Endothelial cell (in vitro differentiated cells): ENCODE data around the gene CIT. TPM values are rescaled to one million over a fixed set of nuclear protein-coding genes. Genes with fewer than 3 reads are reported as not detected.

Source experiments
- DNase-seq: peaks from one replicate; pipeline ENCODE4 v3.0.0; 2021; ENCODE audit warnings: low spot score
- H3K27ac Mint-ChIP-seq: one replicate; pipeline ENCODE4 v1.8.0; 2021; ENCODE audit warnings: mixed read lengths, inconsistent platforms; ENCODE audit not compliant: unreplicated experiment
- H3K27me3 Mint-ChIP-seq: one replicate; pipeline ENCODE4 v1.8.0; 2021; ENCODE audit warnings: mild to moderate bottlenecking, moderate library complexity, mixed read lengths, inconsistent platforms; ENCODE audit not compliant: unreplicated experiment
- H3K36me3 Mint-ChIP-seq: one replicate; pipeline ENCODE4 v1.8.0; 2021; ENCODE audit warnings: mild to moderate bottlenecking, low read depth, mixed read lengths, inconsistent platforms; ENCODE audit not compliant: unreplicated experiment
- H3K4me1 Mint-ChIP-seq: one replicate; pipeline ENCODE4 v1.8.0; 2021; ENCODE audit warnings: mild to moderate bottlenecking, mixed read lengths, inconsistent platforms; ENCODE audit not compliant: unreplicated experiment
- H3K4me3 Mint-ChIP-seq: one replicate; pipeline ENCODE4 v1.8.0; 2021; ENCODE audit warnings: mild to moderate bottlenecking, mixed read lengths, inconsistent platforms; ENCODE audit not compliant: unreplicated experiment
- H3K9me3 Mint-ChIP-seq: one replicate; pipeline ENCODE4 v1.8.0; 2021; ENCODE audit warnings: mixed read lengths, inconsistent platforms; ENCODE audit not compliant: unreplicated experiment
- CTCF ChIP-seq: fragments of 200-600 bp; sonication (generic); IDR thresholded peaks from one replicate; pipeline ENCODE4 v1.5.0; 2021; ENCODE audit warnings: antibody characterized with exemption; ENCODE audit not compliant: unreplicated experiment
- total RNA-seq: library from RNA; stranded (reverse); fragmentation: NEBNext Ultra II Directional; extraction: Animal tissue kit (Norgen Biotek cat#: 25700); gene quantifications from one replicate; pipeline ENCODE4 v1.2.1, GENCODE V29; 2021; ENCODE audit not compliant: unreplicated experiment

Gene CIT
- total RNA-seq, 1 donor from 2014 or later = 14.4 TPM

DNA sequence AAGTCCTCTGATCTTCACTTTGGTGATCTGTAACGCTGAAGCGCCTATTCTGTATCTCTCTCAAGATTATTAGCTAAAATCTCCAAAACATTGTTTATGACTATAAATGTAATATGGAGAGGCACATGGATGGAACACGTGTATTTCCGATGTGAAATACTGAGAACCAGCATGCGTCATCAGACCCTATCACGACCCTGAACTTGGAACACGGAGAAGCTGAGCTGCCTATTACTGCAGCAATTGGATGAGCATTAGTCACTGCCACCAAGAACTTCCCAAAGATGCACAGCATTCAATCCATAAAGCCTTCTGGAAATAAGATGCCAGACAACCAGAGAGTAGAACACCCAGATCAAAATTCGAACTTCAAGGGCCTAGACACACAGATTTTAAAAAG, 147.2 kb downstream of the CIT start:
- Mint-ChIP-seq H3K9me3 (no peaks in the 10 kb centered on the region), H3K4me1 (no peaks in the 10 kb centered on the region), H3K36me3 (peaks cover 3% of the 10 kb centered on the region), H3K27me3 (no peaks in the 10 kb centered on the region), H3K27ac (no peak overlapping the region), H3K4me3 (no peak overlapping the region)
- no peak for DNase-seq
- no peak for TF ChIP-seq CTCF

GRCh38 chr12:119728444-119728745, 148.7 kb downstream of the CIT start:
- H3K9me3 Mint-ChIP-seq = no peaks in the 10 kb centered on the region
- no peak overlapping the region for H3K4me3 Mint-ChIP-seq
- no peak for DNase-seq
- no peaks in the 10 kb centered on the region for H3K27me3 Mint-ChIP-seq
- TF ChIP-seq CTCF = no peak
- H3K36me3 Mint-ChIP-seq = no peaks in the 10 kb centered on the region
- H3K27ac Mint-ChIP-seq = no peak overlapping the region
- peaks cover 4% of the 10 kb centered on the region for H3K4me1 Mint-ChIP-seq

- H3K27ac Mint-ChIP-seq = no peak overlapping the region
- no peaks in the 10 kb centered on the region for H3K36me3 Mint-ChIP-seq
- no peak for DNase-seq
- no peak overlapping the region for H3K4me3 Mint-ChIP-seq
- H3K4me1 Mint-ChIP-seq = peaks cover 5% of the 10 kb centered on the region
- no peaks in the 10 kb centered on the region for H3K27me3 Mint-ChIP-seq
- no peak for TF ChIP-seq CTCF
- H3K9me3 Mint-ChIP-seq = no peaks in the 10 kb centered on the region
Observed at GRCh38 chr12:119727600-119728443, 149.3 kb downstream of the CIT start.

- DNase-seq = no peak
- TF ChIP-seq CTCF = no peak
- Mint-ChIP-seq H3K9me3 (no peaks in the 10 kb centered on the region), H3K4me3 (no peak overlapping the region), H3K27ac (no peak overlapping the region), H3K27me3 (no peaks in the 10 kb centered on the region), H3K36me3 (no peaks in the 10 kb centered on the region), H3K4me1 (peaks cover 8% of the 10 kb centered on the region)
Observed at GRCh38 chr12:119725523-119725922, 151.6 kb downstream of the CIT start.

GRCh38 chr12:119721306-119721705, 155.8 kb downstream of the CIT start:
- Mint-ChIP-seq H3K9me3 (no peaks in the 10 kb centered on the region), H3K36me3 (no peaks in the 10 kb centered on the region), H3K27me3 (peaks cover 2% of the 10 kb centered on the region), H3K27ac (no peak overlapping the region), H3K4me1 (peaks cover 15% of the 10 kb centered on the region), H3K4me3 (no peak overlapping the region)
- TF ChIP-seq CTCF = no peak
- no peak for DNase-seq
